NCI-H526 treated with DMSO at 0.1 percent for 48 hours (cell line): ENCODE data around the gene FBXL13.
"Not testable (repeated sequence)": the region's sequence is repeated elsewhere in the genome, so short reads cannot be mapped to it uniquely, and the experiment has no call there.

Experiments
- DNase-seq: peaks from one replicate; lab custom pipeline; 2025; lab: John Stamatoyannopoulos, UW

Gene FBXL13

DNA sequence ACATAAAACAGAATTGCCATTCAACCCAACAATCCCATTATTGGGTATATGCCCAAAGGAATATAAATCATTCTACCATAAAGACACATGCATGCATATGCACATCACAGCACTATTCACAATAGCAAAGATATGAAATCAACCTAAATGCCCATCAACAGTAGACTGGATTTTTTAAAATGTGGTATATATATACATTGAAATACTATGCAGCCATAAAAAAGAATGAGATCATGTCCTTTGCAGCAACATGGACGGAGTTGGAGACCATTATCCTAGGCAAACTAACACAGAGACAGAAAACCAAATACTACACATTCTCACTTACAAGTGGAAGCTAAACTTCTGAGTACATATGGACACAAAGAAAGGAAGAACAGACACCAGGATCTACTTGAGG, 51.0 kb downstream of the FBXL13 start:
- DNase-seq, result not testable (repeated sequence)

DNA sequence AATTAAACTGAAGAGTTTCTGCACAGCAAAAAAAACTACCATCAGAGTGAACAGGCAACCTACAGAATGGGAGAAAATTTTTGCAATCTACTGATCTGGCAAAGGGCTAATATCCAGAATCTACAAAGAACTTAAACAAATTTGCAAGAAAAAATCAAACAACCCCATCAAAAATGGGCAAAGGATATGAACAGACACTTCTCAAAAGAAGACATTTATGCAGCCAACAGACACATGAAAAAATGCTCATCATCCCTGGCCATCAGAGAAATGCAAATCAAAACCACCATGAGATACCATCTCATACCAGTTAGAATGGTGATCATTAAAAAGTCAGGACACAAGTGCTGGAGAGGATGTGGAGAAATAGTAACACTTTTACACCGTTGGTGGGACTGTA, 53.1 kb downstream of the FBXL13 start:
- DNase-seq, result not testable (repeated sequence)

GRCh38 chr7:103020876-103021275, 53.7 kb downstream of the FBXL13 start:
- not testable (repeated sequence) for DNase-seq

GRCh38 chr7:103018295-103018694, 56.3 kb downstream of the FBXL13 start:
- DNase-seq, result not testable (repeated sequence)

- no peak for DNase-seq
Observed at GRCh38 chr7:103011650-103012049, 62.9 kb downstream of the FBXL13 start.

GRCh38 chr7:103010211-103010610, 64.4 kb downstream of the FBXL13 start:
- DNase-seq, result no peak

DNA sequence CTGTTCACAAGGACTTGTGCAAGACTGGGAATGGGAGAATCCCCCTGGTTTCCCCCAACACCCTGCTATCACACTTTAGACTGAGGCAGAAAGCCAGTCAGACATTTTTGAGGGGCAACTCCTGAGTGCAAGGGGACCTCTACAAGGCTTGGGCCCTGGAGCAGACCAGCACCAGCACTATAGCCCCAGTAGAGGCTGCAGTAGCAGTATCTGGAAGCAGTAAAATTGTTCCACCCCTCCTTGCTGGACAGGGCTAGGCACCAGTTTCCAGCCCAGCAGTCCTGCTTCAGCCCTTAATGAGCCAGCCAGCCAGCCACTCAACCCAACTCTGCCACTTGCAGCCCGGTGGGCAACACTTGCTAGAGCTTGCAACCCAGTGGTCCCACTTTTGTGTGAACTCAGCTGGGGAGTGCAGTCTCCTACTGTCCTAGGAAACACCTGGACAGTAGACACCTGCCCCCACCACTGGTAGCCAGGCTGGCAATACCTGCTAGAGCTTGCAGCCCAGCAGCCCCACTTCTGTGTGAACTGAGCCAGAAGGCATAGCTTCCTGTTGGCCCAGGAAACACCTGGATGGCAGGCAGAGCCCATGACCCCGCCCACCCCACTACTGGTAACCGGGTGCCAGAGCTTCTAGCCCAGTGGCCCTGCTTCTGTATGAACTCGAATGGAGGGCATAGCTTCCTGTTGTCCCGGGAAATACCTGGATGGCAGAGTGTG, 65.0 kb downstream of the FBXL13 start:
- no peak for DNase-seq

DNA sequence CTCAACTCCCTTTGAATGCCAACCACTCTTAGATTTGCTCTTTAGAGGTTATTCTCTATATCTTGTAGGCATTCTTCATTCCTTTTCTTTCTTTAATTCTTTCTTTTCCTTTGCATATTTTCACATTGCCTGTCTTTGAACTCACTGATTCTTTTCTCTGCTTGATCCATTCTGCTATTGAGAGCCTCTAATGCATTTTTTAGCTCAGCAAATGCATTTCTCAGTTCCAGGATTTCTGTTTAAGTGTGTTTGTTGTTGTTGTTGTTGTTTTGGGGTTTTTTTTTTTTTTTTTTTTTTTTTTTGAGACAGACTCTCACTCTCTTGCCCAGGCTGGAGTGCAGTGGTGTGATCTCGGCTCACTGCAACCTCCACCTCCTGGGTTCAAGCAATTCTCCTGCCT, 71.6 kb downstream of the FBXL13 start:
- DNase-seq, result no peak

GRCh38 chr7:103001210-103001609, 73.4 kb downstream of the FBXL13 start:
- DNase-seq, result no peak

DNA sequence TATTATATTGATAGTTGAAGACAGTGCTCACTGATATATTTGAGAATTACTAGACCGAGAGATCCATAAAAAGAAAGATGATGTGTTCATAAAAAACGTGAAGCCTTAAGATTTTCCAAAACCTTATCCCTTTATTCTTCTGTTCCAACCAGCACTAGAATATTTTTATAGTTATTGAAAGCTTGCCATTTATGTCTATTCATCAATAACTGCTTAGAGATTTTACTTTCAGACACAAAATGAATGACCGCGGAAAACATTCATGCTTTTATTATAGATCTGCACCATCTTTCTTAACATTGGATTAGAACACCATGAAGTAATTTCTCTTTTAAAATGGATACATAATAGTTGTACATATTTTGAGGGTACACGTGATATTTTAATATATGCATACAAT, 77.6 kb downstream of the FBXL13 start:
- DNase-seq, result no peak

DNA sequence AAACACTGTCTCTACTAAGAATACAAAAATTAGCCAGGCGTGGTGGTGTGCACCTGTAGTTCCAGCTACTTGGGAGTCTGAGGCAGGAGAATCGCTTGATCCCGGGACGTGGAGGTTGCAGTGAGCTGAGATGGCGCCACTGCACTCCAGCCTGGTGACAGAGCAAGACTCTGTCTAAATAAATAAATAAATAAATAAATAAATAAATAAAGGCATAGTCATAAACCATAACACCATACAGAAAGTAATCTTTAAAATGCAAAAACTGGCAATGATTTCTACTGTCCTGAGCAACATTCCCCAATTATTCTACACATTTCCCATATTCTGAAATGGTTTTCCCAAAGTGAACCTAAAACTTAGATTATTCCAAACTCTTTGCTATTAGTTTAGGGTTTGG, 79.0 kb downstream of the FBXL13 start:
- not testable (repeated sequence) for DNase-seq

GRCh38 chr7:102994567-102994966, 80.0 kb downstream of the FBXL13 start:
- DNase-seq, result no peak

DNA sequence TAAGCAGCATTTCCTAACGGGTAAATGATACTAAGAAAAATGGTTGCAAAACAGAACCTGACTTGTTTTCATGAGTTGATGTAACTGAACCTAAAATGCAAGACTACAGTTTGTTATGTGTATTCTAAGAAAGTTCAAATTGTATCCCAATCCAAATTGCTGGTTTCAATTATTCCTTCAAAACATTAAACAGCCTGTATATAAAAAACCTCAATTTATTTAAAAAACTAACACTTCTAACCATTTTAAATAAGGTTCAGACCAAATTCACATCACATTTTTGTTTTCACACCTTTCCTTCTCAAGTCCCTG, 80.9 kb downstream of the FBXL13 start:
- no peak for DNase-seq

GRCh38 chr7:102992938-102993717, 81.5 kb downstream of the FBXL13 start:
- no peak for DNase-seq

DNA sequence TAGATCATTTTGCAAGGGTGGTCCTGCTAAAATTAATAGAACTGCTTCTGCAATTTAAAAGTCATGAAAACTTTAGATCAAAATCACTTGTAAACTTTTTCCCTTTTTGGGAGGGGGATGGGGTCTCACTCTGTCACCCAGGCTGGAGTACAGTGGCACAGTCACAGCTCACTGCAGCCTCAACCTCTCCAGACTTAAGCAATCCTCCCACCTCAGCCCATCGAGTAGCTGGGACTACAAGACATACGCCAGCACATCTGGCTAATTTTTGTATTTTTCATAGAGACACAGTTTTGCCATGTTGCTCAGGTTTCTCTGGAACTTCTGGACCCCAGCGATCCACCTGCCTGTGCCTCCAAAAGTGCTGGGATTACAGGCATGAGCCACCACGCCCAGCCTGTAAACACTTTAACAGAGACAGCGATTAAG, 82.1 kb downstream of the FBXL13 start:
- no peak for DNase-seq

- DNase-seq, result no peak
Observed at GRCh38 chr7:102991540-102992214, 82.9 kb downstream of the FBXL13 start.

DNA sequence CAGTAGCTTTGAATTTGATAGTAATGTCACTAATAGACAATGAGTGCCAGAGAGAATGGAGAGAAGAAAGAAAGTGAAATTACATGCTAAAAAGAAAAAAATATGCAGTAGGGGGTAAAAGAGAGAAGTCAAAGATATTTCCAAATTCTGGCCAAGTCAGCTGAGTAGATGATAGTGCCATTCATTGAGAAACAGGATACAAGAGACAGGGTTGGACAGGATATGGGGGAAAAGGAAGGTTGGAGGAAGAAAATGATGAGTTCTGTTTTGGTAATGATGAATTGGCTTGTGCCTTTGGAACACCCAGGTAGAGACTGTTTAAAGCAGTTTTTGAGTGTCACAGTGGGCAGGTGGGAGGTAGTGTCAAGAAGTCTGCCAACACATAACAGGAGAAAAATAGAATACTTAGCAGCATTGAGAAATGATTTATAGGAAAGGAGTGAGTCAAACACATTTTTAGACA, 83.5 kb downstream of the FBXL13 start:
- no peak for DNase-seq

- no peak for DNase-seq
Observed at GRCh38 chr7:102990642-102991041, 84.0 kb downstream of the FBXL13 start.

DNA sequence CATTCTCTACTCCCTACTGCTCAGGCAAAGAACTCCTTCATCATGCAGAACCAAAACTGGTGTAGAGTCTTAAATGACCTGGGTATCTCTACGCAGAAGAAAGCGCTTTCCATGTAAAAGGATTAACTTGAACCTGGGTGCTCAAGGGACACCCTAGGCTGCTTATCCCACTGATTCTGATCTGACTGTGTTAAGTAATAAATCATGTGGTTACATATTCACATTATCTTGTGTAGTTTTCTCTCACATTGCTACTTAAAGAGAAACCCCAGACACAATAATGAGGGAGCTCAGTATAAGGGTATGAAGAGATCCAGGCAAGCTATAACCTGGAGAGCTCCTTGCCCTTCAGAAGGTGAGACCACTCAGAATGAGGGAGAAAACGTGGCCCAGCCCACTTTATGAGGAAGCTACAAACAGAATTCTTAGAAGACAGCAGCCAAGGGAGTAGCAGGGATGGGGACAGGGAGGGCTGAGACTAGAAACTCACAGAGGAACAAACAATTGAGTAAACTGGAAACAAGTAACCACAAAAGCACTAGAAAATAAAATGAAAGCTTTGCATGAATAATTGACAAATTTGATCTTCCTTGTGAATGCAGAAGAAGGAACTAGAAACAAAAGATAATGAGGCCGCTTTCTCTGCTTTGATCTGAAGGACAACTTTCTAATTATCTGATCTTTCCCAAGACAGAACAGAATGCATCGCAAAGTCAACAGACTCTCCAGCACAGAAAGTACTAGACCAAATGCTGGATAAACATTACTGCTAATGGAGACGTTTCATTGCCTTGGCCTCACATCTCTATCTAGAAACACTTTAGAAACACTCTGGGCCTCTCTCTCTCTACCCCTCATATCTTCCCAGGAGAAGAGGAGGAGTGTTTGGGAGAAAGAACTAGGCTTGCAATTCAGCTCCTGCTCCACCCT, 85.7 kb downstream of the FBXL13 start:
- DNase-seq, result no peak

DNA sequence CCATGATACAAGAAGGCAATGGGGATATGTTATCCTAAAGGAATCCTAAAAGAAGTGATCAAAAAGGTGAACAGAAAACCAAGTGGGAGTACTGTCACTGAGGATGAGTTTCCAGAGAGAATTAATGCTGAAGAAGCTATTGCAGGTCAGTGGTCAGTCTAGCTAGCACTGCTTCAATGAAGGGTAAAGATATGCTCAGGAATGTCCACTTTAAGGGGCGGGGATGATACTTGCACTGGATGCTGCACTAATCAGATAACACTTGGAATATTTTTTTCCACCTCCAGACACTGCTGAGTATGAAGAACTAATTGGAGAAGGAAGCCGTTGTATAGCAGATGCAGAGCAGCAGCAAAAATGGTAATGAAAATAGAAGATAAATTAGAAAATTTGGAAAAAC, 86.5 kb downstream of the FBXL13 start:
- DNase-seq, result no peak

- no peak for DNase-seq
Observed at GRCh38 chr7:102985176-102985783, 89.3 kb downstream of the FBXL13 start.
